Measurements from ENCODE around the gene IFRD2.
"Not testable (repeated sequence)": the region's sequence is repeated elsewhere in the genome, so short reads cannot be mapped to it uniquely, and the experiment has no call there.

The IFRD2 gene

DNA sequence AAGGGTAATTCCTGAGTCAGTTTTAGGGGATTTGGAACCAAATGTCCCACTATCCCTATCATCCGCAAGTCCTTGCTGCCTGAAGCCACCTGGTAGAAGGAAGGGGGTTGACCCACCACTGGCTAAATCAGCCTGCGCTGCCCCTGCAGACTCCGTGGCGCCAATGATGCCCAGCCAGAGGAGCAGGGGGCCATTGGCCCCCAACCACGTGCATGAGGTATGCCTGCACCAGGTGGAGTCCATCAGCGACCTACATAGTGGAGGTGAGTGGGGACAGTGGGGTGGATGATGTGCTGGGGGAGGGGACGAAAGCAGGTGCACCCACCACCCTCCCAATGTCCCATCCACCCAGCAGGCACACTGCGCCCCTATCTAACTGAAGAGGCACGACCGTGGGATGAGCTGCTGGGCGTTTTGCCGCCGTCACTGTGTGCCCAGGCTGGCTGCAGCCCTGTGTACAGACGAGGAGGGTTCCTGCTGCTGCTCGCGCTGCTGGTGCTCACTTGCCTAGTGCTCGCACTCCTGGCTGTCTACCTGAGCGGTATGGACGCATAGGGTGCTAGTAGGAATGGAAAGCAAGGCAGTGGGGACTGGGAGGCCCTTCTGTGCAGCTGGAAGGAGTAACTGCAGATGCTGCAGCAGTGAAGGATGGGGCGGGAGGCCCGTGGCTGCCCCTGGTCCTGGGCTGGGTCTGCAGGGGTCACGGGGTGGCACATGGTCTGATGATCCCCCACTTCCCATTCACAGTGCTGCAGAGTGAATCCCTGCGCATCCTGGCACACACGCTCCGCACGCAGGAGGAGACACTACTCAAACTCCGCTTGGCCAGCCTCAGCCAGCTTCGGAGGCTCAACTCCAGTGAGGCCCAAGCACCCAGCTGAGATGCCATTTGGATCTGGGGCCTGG is 5.7 kb downstream of the IFRD2 start:
- Histone ChIP-seq H3K27me3 (ENCODE audit: insufficient read depth, poor library complexity, severe bottlenecking) (no peaks in the 10 kb centered on the region), H3K4me3 (ENCODE audit: severe bottlenecking) (no peak overlapping the region), H3K27ac (ENCODE audit: poor library complexity, severe bottlenecking) (no peak overlapping the region), H3K9me3 (ENCODE audit: severe bottlenecking) (no peaks in the 10 kb centered on the region), H3K4me1 (ENCODE audit: insufficient read depth, poor library complexity, severe bottlenecking) (no peaks in the 10 kb centered on the region), H3K36me3 (ENCODE audit: low read depth) (peaks cover 37% of the 10 kb centered on the region)
- ATAC-seq (ENCODE audit: low read depth) (no peak), DNase-seq (ENCODE audit: low spot score) (no peak)
- TF ChIP-seq, protein P1, sequence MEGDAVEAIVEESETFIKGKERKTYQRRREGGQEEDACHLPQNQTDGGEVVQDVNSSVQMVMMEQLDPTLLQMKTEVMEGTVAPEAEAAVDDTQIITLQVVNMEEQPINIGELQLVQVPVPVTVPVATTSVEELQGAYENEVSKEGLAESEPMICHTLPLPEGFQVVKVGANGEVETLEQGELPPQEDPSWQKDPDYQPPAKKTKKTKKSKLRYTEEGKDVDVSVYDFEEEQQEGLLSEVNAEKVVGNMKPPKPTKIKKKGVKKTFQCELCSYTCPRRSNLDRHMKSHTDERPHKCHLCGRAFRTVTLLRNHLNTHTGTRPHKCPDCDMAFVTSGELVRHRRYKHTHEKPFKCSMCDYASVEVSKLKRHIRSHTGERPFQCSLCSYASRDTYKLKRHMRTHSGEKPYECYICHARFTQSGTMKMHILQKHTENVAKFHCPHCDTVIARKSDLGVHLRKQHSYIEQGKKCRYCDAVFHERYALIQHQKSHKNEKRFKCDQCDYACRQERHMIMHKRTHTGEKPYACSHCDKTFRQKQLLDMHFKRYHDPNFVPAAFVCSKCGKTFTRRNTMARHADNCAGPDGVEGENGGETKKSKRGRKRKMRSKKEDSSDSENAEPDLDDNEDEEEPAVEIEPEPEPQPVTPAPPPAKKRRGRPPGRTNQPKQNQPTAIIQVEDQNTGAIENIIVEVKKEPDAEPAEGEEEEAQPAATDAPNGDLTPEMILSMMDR (IDR thresholded peaks at IDR 0.05; ENCODE audit: poor library complexity, severe bottlenecking): no peak

DNA sequence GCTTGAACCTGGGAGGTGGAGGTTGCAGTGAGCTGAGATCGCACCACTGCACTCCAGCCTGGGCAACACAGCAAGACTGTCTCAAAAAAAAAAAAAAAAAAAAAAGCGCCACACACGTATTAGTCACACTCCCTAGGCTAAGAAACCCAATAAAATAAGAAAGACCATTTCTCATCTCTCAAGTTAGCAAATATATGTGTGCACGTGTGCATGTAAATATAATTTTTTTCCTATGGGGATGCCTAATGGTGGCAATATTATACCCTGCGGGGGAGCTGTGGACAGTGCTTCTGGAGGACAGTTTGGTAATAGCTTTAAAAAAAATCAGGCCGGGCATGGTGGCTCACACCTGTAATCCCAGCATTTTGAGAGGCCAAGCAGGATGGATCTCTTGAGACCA is 8.1 kb downstream of the IFRD2 start:
- not testable (repeated sequence) for H3K9me3 ChIP-seq (ENCODE audit: severe bottlenecking); H3K27me3 ChIP-seq (ENCODE audit: insufficient read depth, poor library complexity, severe bottlenecking); H3K27ac ChIP-seq (ENCODE audit: poor library complexity, severe bottlenecking); DNase-seq (ENCODE audit: low spot score); H3K4me3 ChIP-seq (ENCODE audit: severe bottlenecking); ATAC-seq (ENCODE audit: low read depth); H3K4me1 ChIP-seq (ENCODE audit: insufficient read depth, poor library complexity, severe bottlenecking)
- H3K36me3 ChIP-seq (ENCODE audit: low read depth): peaks cover 20% of the 10 kb centered on the region

DNA sequence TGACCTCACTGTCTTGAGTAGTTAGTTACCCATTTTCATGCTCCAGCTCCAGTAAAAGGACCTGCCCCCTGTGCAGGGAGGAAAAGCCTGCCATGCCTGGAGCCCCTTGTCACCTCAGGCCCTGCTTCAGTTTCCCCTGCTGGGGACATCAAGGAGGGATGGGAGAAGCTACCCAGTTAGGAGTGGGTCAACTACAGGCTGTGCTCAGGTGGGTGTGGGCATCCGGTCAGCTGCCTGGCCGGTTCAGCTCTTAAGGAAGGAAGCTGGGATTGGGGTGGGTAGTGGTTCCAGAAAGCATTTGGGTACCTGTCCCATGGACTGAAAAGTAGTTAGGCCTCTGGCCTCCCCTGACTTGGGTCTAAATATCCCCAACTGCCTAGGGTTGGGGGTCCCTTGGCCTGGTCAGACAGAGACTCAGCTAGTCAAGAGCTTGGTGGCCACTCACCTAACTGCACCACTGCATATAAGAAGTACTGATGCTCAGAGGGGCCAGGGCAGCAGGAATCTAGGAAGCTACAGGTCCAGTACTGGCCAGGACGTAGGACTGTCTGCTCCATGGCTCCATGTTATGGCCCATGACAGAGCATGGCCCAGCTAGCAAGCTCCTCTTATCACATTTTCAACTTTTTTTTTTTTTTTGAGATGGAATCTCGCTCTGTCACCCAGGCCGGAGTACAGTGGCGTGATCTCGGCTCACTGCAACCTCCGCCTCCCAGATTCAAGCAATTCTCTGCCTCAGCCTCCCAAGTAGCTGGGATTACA is 12.8 kb downstream of the IFRD2 start:
- no peaks in the 10 kb centered on the region for H3K27me3 ChIP-seq (ENCODE audit: insufficient read depth, poor library complexity, severe bottlenecking)
- DNase-seq (ENCODE audit: low spot score) (no peak), ATAC-seq (ENCODE audit: low read depth) (peak; percentile 15; the same call in 2 of the 3 replicates)
- H3K27ac ChIP-seq (ENCODE audit: poor library complexity, severe bottlenecking): no peak overlapping the region
- H3K36me3 ChIP-seq (ENCODE audit: low read depth): peaks cover 21% of the 10 kb centered on the region
- no peaks in the 10 kb centered on the region for H3K4me1 ChIP-seq (ENCODE audit: insufficient read depth, poor library complexity, severe bottlenecking)
- TF ChIP-seq, protein P1 (IDR thresholded peaks at IDR 0.05; ENCODE audit: poor library complexity, severe bottlenecking): no peak
- H3K9me3 ChIP-seq (ENCODE audit: severe bottlenecking): no peaks in the 10 kb centered on the region
- no peak overlapping the region for H3K4me3 ChIP-seq (ENCODE audit: severe bottlenecking)

DNA sequence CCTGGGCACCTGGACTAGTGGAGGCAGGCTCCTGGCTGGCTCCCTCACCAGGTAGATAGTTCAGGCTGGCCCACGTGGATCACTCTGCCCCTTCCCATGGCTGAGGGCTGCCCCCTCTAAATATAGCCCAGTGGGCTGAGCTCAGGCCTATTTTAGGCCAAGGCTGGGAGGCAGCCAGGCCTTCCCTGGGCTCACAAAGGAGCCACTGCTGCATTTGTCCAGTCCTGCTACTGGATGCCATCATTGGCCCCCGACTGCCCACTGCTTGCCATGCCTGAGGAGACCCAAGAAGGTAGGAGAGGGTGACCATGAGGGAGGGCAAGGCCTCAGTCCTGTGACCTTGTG is 13.4 kb downstream of the IFRD2 start, which contains the start of gene LSMEM2:
TSS of gene LSMEM2 (plus strand) at position 208 of the 345 bp plus-strand sequence. CDS start at position 235, 27 bp downstream.
- H3K4me1 ChIP-seq (ENCODE audit: insufficient read depth, poor library complexity, severe bottlenecking): no peaks in the 10 kb centered on the region
- no peak for DNase-seq (ENCODE audit: low spot score)
- no peak within 1 kb of the TSS for H3K4me3 ChIP-seq (ENCODE audit: severe bottlenecking)
- ATAC-seq (ENCODE audit: low read depth): peak; percentile 1; the same call in 2 of the 3 replicates
- no peaks in the 10 kb centered on the region for H3K9me3 ChIP-seq (ENCODE audit: severe bottlenecking)
- TF ChIP-seq, protein P1 (IDR thresholded peaks at IDR 0.05; ENCODE audit: poor library complexity, severe bottlenecking): no peak
- no peak within 1 kb of the TSS for H3K27ac ChIP-seq (ENCODE audit: poor library complexity, severe bottlenecking)
- no peaks in the 10 kb centered on the region for H3K27me3 ChIP-seq (ENCODE audit: insufficient read depth, poor library complexity, severe bottlenecking)
- peaks cover 27% of the 10 kb centered on the region for H3K36me3 ChIP-seq (ENCODE audit: low read depth)

DNA sequence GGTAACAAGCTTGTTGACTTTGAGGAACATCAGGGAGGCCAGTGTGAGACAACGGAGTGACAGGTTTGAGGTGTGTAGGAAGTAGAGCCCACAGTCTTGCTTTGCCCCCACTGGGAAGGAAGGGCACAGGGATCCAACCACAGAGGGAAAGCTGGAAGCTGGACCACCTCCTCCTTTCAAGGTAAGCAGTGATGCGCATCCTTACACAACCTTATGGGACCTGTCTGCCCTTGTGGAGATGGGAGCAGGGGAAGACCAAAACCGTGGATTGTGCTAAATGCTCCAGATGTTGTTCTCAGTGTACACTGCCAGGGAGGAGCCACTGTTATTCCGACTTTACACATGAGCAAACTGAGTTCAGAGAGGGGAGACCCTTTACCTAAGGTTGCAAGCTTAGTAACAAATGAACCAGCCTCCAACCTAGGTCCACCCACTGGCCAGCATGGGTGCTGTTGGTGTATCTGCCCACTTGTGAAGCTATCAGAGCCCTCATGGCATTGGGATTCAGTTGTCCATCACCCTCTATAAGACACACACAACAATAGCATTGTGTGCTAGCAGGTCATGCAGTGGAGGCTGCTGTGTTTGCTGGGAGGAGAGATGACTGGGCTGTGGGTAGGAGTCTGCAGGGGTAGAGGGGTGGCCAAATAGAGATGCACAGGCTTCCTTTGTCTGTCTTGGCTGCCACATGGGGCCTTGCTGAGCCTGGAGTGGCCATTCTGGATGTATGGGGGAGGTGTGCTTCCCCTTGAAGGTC is 13.9 kb downstream of the IFRD2 start:
- ATAC-seq (ENCODE audit: low read depth) (peak; percentile 24), DNase-seq (ENCODE audit: low spot score) (no peak)
- Histone ChIP-seq H3K4me3 (ENCODE audit: severe bottlenecking) (no peak overlapping the region), H3K4me1 (ENCODE audit: insufficient read depth, poor library complexity, severe bottlenecking) (no peaks in the 10 kb centered on the region), H3K9me3 (ENCODE audit: severe bottlenecking) (no peaks in the 10 kb centered on the region), H3K36me3 (ENCODE audit: low read depth) (peaks cover 33% of the 10 kb centered on the region), H3K27ac (ENCODE audit: poor library complexity, severe bottlenecking) (no peak overlapping the region), H3K27me3 (ENCODE audit: insufficient read depth, poor library complexity, severe bottlenecking) (no peaks in the 10 kb centered on the region)
- TF ChIP-seq, protein P1 (IDR thresholded peaks at IDR 0.05; ENCODE audit: poor library complexity, severe bottlenecking): no peak

All from RWPE2 (cell line).